ENCODE measurements around the gene PLA2G2F.

PLA2G2F gene, protein sequence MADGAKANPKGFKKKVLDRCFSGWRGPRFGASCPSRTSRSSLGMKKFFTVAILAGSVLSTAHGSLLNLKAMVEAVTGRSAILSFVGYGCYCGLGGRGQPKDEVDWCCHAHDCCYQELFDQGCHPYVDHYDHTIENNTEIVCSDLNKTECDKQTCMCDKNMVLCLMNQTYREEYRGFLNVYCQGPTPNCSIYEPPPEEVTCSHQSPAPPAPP

DNA sequence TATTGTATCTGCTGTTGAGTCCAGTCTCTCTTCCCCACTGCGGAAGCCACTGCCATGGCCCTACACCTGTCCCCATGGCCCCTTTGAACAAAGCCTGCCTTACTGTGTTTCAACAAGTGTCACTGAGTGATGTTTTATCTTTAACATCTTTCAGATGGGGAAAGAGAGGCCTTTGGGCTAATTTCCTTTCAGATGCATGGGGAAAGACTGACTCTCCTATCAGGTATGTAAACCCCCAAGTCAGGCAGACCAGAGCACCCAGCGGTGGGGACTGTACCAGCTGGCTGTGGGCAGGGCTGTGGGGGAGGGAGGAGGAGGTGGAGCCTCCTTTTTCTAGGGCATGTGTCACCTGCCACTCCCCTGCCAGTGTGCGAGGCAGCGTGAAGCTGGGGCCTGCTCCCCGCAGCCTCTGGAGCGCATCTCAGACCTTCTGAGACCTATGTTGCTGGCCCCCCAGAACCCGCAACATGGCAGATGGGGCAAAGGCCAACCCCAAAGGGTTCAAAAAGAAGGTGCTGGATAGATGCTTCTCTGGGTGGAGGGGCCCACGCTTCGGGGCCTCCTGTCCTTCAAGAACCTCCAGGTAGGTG lies at the start of gene PLA2G2F:
Gene PLA2G2F, plus strand, starts transcription at position 363 of the 590 bp plus-strand sequence. Its CDS starts 105 bp downstream, at position 468.
- DNase-seq: no peak

DNA sequence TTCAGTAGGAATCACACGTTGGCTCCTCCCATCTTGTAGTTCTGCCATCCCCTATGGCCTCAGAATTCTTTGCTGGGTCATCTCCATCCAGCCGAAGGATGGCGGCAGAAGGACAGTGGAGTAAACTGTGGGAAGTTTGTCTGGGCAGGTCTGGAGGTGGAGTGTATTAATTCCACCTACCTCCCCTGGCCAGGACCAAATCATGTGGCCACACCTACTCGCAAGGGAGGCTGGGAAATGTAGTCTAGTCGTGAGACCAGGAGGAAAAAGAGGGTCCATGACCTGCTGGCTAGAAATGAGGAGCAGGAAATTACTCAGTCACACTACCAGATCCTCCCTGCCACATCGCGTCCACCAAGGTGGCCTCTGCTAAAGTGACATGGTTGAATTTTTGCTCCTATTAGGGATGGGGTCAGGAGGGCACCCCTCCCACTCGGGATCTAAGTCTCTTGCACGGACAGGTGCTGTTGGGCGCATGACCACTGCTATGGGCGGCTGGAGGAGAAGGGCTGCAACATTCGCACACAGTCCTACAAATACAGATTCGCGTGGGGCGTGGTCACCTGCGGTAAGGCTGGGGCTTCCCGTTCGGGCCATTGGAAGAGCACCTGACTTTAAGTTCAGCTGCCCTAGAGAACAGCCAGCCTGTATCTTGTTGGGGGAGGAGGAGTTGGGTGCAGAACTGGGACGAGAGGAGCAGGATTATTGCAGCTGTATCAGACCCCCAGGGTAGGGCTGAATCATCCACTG lies 49.6 kb upstream of the PLA2G2F start:
- no peak for DNase-seq

DNA sequence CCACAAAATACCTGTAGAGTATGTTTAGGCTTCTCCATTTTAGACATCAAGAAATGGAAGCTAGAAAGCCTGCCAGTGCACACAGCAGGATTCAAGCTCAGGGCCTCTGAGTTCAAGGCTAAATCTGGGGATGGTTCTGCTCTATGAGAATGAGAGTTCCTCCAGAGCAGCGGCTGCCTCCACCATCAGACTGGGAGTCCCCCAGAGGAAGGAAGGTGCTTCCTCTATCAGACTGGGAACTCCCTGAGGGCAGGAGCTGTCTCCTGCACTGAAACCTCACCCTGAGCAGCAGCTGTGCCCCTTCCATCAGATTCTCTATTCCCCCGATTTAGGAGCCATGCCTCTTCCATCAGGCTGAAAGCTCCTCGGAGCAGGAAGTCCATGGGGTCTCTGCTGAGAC lies 49.0 kb upstream of the PLA2G2F start:
- no peak for DNase-seq

DNA sequence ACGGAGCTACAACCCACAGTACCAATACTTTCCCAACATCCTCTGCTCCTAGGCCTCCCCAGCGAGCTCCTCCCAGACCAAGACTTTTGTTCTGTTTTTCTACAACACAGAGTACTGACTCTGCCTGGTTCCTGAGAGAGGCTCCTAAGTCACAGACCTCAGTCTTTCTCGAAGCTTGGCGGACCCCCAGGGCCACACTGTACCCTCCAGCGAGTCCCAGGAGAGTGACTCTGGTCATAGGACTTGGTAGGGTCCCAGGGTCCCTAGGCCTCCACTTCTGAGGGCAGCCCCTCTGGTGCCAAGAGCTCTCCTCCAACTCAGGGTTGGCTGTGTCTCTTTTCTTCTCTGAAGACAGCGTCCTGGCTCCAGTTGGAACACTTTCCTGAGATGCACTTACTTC lies 48.5 kb upstream of the PLA2G2F start:
- no peak for DNase-seq

DNA sequence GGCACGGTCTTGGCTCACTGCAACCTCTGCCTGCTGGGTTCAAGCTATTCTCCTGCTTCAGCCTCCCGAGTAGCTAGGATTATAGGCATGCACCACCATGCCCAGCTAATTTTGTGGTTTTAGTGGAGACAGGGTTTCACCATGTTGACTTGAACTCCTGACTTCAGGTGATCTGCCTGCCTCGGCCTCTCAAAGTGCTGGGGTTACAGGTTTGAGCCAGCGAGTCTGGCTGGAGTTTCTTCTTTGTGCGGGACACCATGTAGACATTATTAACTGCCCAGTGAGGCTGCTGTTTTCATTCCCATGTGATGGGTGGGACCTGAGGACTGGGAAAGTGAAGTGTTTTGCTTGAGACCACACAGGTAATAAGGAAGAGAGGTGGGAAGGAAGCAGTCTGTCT lies 45.8 kb upstream of the PLA2G2F start:
- DNase-seq: no peak

DNA sequence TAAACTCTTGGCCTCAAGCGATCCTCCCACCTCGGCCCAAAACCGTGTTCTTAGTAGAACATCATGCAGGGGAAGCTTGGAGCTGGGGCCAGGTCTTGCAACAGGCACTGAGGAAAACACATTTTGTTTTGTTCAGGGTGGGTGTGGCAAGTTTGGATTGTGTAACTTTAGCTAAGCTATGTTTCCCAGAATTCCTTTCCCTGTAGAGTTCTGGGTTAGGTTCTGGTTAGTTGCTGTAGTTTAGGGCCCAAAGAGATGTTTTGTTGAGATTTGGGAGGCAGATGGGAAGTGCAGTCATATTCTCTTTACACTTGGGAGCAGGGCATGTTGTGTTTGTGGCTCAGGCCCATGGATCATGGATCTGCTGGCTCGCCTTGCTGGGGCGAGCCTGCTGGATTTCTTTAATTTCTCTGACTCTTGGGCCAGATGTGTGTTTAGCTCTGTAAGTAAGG lies 45.2 kb upstream of the PLA2G2F start:
- no peak for DNase-seq

DNA sequence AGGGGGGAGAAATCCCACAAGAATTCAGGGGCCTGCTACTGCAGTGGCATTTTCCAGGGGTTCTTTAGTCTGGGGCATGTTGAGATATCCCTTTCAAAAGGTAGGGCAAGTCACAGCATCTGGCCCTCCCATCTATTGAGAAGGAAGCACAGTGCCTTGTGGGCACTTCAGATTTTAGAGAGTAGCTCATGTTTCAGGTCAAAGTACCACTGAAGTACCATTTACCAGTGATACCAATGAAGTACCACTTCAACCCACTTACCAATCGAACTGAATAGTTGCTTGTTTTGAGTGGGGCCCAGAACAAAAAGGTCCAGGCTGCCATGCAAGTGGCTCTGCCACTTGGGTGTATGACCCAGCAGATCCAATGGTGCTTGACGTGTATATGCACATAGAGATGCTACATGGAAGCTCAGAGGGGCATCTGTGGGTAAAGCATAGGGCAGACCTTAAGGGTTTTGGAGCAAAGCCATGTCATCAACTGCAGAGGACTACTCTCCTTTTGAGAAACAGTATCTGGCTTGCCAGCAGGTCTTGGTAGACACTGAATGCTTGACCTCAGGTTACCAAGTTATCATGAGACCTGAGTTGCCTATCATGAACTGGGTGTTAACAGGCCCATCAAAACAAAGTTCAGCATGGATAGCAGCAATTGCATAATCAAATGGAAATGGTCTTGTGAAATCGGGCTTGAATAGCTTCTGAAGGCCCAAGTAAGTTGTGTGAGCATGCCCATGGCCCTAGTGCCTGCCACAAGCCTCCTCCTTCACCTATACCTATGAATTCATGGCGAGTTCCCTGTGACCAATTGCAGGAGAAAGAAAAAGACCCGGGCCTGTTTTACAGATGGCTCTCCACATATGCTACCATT lies 43.3 kb upstream of the PLA2G2F start:
- no peak for DNase-seq

DNA sequence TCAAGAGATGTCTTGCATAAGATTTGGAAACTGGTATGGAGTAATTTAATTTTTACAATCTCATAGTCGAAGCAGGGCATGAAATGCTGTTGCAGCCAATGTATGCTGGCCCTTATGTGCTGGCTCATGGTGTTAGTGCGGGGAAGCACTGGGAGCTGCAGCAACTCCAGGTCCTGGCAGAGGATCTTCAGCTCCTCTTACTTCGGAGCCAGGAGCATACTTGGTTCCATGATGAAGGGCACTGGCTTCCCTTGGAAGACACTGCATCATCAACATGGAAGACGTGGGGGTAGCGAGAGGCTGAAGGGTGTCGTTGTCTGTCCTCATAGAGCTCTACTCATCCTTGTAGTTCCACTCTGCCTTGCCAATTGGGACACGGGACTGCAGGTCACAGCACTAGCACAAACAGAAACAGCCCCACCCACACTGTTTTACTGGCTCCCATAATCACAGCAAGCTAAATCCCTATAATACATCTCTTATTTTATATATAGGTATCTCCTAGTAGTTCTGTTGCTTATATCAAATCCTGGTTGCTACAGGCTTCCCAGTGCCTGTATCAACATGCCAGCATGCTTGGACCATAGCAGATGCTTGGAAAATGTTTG lies 42.2 kb upstream of the PLA2G2F start:
- DNase-seq: no peak

DNA sequence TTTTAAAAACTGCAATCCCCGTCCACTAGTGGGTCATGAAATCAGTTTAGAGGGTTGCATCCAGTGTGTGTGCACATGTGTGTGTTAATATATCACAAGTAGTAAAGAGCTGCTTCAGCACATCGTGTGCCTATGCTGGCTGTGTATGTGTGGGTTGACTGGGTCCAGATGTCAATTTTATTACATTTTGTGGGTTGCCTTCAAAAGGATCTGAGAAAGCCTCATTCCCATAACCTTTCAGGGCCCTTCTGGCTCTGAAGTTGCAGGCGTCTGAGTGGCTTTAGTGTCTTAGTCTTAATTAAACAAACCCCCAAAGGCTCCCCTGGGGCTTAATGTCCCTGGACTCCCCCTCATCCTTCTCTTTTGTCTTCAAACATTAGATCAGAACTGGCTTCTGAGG lies 39.6 kb upstream of the PLA2G2F start:
- DNase-seq: no peak

DNA sequence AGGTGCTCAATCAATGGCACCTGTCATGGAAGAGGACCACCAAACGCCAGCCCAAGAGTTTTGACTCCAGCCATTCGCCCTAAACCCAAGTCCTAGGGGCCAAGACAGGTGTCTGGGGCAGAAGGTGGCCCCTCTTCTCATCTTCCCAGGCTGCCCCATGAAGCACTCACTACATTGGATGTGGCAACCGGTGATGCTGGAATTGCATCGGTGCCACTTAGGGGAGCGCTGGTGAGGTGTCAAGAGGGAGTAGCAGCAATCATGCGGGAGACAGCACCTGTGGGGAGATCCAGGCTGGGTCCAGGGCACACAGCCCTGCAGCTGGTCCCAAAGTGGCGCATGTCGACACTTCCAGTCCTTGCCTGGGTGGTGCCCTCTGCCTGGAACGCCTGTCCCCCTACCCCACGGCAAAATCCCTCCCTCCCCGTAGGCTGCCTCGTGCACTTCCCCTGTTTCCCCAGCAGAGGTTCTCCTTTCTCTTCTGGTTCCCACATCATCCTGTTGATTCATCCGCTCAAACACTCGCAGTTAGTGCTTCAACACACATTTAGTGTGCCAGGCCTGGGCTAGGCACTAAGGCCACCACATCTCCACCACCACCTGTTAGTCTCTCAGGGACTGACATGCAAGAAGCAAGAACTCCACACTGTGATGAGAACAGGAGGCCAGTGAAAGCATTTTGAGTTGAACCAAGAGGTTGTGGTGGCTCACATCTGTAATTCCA lies 38.3 kb upstream of the PLA2G2F start:
- DNase-seq: no peak

DNA sequence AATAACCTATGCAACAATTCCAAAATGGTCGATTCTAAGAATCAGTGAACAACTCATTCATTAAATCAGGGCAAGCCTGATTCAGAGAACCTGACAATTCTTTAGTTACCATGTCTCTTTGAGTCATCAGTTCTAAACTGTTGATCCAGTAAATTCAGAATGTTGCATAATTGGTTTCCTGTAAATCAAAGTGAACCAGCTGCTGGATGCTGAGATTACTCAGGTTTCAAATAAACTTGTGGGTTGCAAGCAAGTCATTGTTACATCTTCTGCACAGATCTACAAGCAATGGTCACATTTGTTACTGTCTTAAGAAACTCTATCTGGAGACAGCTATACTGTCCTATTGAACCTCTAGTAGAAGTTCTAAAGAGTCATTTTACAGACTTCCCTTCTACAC lies 36.2 kb upstream of the PLA2G2F start:
- DNase-seq: no peak

DNA sequence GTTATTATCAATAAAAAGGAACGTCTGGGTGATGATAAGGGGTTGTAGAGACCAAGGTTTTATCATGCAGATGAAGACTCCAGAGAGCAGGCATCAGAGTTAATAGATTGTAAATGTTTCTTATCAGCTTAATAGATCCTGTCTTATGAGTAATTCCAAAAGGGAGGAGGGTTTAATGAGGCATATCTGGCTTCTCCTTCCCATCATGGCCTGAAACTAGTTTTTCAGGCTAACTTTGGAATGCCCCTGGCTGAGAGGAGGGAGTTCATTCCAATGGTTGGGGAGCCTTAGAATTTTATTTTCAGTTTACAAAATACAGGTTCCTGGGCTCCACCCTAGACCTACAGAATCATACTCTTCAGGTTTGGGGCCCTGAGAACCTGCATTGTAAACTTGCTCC lies 33.3 kb upstream of the PLA2G2F start:
- no peak for DNase-seq

DNA sequence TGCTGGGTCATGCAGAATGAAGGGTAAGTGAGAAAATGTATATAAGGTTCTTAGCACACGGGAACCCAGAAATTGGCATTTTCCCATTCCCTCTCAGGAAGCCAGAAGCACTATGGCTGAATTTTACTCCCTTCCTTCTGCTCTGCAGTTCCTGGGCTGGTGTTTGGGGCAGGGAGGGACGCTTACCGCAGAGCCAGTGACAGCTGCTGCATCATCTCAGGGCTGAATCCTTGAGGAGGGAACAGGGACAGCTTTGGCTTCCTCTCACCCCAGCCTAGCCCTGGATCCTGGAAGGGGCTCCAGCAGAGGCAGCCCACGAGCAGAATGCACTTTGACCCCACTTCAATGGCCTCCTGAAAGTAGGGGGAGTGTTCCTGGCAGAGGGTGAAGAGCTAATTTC lies 31.8 kb upstream of the PLA2G2F start:
- DNase-seq: no peak

DNA sequence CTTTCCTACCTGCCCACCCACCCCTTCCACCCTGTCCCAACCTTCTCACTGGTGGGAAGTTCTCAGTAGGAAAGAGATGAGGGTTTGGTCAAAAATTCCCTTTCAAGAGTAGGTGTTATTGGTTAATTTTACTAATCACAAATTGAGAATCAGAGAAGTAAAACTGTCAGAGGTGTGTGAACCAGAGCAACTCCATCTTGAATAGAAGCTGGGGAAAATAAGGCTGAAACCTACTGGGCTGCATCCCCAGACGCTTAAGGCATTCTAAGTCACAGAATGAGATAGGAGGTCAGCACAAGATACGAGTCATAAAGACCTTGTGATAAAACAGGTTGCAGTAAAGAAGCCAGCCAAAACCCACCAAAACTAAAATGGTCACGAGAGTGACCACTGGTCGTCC lies 31.3 kb upstream of the PLA2G2F start:
- DNase-seq: no peak

DNA sequence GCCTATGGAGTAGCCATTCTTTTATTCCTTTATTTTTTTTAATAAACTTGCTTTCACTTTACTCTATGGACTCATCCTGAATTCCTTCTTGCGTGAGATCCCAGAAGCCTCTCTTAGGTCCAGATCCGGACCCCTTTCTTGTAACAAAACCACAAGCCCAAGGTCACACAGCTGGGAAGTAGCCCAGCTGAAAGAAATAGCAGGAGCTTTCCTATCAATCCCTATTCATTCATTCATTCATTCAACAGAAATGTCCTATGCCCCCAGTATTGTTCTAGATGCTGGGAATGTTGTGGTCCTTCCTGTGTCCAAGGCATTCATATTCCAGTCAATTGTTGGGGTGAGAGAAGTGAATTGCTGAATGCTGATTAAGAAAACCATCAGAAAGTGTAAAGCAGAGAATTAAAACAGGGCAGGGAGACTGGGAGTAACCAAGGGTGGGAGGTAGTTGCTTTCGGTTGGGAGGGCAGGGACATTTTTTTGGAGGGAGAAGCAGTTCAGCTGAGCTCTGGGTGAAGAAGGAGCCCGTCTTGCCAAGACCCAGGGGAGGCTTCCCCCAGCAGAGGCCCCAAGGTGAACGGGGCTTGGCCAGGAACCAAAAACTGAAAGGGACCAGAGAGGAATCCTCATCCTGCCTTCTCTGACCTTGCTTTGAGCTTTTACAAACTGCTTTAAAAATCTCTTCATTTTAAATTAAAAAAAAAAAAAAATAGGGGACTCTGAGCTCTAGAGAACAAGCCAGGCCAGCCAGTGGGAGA lies 30.6 kb upstream of the PLA2G2F start:
- DNase-seq: no peak

DNA sequence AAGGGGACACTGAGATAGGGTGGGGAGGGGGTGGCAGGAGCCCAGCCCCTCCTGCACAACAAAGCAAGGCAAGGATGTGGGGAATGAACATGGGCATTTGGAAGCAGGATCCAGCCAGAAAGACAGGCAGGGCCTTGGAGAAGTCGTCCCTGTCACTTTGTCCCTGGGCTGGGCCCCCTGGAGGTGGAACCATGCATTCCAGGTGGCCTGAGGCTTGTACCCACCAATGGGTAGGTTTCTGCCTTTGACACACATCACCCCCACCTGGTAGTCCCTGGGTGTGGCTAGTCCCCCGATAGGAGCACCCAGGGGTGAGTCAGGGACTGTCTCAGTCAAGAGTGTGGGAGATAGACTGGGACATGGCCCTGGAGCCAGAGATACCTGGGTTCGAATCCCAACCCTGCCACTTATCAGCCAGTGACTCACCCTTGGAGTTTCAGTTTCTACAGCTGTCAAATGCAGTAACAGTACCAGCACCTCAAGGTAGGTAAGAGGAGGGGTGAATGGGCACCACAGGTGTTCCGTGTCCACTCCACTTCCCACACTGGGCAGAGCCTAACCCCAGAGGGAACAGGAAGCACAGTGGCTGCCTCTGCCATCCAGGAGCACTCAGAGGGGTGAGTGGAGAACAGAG lies 29.8 kb upstream of the PLA2G2F start:
- no peak for DNase-seq

DNA sequence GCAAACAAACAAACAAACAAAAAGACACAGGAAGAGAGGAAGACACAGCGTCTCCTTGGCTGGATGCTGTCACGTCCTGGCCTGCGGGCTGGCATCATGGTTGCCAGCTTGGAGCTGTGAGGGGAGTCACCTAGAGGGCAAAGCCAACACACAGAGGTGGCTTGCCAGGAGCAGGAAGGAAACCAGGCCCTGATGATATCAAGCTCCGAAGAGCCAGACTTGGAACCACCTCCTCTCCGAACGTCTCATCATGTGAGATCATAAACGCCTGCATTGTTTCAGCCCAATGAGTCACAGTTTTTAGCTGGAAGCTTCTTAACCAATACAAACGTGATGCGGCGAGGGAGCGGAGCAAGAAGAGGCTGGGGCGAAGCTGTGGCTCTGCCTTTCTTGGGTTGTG lies 28.4 kb upstream of the PLA2G2F start:
- DNase-seq: no peak

DNA sequence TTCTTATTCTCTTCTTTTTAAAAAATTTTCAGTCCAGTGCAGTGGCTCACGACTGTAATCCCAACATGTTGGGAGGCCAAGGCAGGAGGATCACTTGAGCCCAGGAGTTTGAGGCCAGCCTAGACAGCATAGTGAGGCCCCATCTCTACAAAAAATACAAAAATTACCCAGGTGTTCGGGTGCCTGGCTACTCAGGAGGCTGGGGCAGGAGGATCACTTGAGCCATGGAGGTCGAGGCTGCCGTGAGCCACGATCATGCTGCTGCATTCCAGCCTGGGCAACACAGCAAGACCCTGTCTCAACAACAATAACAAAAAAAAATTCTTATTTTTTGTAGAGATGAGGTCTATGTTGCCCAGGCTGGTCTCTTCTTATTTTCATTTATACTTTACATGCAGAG lies 27.7 kb upstream of the PLA2G2F start:
- no peak for DNase-seq

DNA sequence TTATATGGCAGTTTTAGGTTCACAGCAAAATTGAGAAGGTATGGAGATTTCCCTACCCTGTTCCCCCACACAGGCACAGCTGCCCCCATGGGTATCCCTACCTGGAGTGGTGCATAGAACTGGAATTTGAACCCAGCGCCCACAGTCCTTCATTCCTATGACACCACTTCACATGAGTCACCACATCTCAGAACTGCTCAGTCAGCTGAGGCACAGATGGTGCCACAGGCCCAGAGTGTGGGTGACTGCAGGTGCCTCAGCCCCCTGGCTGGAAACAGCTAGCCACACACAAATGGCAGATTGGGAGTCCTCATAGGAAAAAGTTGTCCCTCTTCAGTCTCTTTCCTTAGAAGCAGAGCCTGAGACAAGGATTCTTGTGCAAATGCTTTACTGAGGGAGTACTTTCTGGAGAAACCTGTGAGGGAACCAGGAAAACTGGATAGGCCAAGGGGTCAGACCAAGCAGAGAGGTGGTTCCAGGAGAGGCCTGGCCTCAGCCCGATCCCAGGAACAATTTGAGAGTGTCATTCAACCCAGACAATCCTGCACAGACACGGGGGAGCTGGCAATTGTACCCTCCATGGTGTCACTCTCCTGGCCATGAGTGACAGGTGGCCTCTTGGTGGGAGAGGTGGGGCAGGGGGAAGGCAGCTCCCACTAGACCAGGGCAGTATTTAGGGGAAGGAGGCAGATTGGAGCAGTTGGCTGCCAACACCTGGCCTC lies 26.7 kb upstream of the PLA2G2F start:
- no peak for DNase-seq

DNA sequence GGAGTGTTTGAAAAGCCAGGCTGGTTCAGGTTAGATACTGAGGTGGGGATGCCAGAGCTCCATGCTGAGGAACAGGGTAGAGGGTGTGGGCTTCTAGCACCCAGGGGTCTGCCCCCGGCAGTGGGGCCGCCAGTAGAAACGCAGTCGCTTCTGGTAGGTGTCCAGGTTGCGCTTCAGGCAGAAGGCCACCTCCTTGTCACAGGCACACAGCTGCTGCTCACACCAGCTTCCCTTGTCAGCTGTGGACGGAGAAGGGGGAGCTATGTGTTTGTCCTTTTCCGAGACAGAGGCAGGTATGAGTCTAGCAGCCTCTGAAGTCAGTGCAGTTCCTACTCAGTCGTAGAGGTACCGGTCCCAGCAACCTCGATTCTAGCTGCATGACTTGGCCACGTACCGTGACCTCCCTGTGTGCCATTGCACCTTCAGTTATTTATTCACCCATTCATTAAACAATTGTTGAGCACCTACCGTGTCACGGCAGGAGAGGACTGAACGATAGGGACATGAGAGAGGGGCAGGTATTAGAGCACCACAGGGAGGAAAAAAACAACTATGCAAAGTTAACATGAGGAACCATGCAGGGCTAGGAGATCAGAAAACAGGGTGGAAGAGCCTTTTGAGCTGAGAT lies 25.0 kb upstream of the PLA2G2F start:
- no peak for DNase-seq
